Measurements from ENCODE around the gene C21orf58.

C21orf58 gene

DNA sequence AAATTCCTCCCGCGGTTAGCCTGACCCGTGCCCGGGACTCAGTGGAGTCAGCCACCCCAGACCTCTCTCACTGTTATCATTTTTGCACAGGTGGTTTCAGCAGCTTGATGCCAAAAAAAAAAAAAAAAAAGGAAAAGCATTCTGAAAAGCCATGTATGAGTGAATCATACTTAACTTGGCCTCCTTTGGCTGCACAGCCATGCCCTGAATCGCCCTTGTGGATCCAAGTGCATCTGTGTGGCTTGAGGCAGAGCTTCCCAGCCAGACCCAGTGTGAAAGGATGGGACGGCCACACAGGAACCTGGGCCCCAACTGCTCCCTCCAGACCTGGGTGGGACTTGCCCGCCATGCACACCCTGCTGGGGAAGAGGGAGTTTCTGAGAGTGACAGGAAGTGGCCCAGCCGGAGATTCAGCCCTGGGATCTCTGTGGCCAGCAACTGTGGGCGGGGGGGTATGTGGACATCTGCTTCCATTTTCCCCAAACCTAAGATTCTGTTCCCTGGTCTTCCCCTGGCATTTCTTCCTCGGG is 29.0 kb downstream of the C21orf58 start:
- no peak for FAIRE-seq

DNA sequence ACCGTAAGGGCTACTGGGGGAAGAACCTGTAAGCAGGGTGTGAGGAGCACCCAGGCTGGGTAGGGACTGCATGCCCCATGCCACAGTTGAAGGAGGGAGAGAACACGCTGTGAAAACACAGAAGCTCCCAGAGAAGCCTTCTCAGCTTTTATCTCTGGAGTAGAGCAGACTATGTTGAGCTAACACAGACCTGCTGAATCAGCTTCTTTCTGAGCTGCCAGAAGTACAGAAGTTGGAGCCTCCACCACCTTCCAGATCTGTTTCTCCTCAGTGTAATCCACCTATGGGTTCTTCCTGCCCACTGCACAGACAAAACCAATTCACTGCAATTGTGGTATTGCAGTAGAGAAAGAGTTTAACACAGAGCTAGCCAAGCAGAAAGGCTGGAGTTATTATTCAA is 32.1 kb downstream of the C21orf58 start:
- no peak for FAIRE-seq

DNA sequence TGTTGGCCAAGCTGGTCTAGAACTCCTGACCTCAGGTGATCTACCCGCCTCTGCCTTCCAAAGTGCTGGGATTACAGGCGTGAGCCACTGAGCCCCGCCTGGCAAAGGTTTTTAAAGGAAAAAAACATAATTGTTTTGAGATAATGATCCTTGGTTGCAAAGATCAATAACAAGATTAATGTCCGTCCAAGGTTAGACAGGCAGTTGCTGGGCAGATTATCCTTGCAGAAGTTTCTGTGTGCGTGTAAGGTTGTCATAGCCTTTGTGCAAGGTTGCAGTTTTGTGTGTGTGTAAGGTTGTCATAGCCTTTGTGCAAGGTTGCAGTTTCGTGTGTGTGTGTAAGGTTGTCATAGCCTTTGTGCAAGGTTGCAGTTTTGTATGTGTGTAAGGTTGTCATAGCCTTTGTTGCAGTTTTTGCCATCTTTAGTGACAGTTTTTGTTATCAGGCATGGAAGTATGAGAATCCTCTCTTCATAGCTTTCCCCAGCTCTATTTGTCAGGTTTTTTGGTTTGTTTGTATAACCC is 34.0 kb downstream of the C21orf58 start:
- no peak for FAIRE-seq

DNA sequence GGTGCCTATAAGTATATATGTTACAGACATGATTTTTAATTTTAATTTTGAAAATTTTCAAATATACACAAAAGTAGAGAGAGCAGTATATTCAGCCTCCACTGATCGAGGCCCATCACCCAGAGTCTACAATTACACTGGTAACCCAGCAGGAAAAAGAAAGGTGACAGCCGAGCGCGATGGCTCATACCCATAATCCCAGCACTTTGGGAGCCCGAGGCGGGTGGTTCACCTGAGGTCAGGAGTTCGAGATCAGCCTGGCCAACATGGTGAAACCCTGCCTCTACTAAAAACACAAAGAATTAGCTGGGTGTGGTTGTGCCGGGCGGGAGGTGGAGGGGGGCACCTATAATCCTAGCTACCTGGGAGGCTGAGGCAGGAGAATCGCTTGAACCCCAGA is 36.1 kb downstream of the C21orf58 start:
- no peak for FAIRE-seq

DNA sequence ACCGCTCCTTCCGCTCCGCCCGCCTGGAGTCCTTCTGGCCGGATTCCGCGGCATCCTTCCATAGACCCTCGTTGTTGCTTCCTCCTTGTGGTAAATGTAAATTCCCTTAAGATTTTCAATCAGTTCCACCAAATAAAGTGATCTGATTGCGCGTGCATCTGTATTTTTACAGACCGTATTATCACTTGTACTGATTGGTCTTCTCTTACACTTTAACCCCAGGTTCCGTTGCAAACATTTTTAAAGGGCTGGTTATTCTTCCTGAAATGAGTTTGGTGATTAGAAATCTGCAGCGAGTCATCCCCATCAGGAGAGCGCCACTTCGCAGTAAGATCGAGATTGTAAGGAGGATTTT is 37.0 kb downstream of the C21orf58 start:
- no peak for FAIRE-seq

DNA sequence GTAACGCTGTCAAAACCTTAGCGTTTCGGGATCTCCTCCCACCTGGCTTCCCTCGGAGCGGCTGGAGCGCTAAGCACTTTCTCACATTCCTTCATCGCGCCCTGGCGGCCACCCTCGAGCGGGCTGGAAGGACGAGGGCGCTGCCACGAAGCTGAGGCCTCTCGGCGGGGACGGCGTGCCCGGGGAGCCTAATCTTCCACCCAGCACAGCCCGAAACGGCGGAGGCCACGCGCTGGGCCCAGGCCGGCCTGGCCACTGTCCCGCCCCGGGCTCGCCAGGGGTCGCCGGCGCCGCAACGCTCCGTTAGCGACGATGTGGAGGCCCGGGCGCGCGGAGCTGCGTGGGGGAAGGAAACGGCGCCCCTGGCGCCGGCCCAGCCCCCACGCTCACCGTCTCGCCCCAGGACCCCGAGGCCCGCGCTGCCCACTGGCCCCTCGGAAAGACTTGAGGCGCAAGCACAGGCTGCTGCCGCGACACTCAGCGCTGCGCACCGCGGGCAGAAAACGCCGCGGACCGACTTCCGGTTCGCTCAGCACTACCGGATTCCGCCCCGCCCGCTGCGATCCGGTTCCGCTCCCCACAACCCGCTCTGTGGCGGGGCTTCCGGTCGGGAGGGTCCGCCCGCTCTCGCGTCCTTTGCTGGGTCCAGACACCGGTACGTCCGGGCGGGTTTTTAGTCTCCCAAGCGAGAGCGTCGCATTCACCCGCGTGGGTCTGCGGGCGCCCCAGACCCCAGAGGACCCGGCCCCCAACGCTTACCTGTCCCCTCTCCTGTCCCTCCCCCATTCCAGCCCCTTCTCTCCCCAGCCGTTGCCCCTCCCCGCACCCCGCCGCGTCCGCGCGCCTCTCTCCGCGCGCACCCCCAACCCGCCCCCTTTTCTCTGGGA is 37.7 kb downstream of the C21orf58 start, which contains the start of gene YBEY:
YBEY (plus strand) TSS at position 582 of the 887 bp plus-strand sequence. CDS start 572 bp downstream, outside the sequence.
- no peak for FAIRE-seq

DNA sequence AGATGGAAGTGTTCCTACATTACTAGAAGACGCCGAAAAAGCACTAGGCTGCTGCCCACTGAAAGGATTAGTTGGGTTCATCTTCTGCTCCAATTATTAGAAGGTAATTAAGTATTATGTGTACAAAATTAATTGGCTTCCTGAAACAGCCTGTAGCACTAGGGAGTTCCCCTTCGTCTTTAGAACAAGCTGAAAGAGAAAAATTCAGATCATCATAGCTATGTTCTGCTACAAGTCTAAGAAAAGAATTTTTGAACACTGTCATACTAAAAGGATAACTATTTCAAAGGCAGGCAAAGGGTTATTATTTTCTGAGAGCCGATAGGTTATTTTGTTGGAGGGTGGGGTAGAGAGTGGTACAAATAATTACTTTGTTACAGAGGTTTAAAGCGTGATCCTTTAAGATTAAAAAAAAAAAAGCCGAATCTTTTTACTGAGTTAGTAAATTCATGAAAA is 38.4 kb downstream of the C21orf58 start, which contains the start of gene MCM3AP:
MCM3AP (minus strand) TSS at position 406 of the 456 bp plus-strand sequence; CDS start at position 81, 325 bp downstream.
- FAIRE-seq = no peak

DNA sequence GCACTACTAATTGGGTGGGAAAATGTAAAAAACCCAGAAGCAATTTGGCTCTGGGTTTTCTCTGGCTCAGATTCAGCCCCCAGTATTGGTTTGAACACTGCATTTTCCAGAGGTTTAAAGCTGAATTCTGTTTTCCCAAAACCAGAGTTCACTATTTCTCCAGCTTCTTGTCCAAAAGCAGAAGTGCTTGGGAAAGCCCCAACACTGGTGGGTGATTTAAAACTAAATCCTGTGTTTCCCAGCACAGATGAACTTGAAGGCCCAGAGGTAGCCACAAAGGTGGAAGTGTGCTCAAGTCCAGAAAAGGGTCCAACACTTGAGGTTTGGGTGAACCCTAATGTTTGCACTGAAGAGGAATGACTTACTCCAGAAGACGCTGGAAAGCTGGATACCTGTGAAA is 38.9 kb downstream of the C21orf58 start:
- no peak for FAIRE-seq

DNA sequence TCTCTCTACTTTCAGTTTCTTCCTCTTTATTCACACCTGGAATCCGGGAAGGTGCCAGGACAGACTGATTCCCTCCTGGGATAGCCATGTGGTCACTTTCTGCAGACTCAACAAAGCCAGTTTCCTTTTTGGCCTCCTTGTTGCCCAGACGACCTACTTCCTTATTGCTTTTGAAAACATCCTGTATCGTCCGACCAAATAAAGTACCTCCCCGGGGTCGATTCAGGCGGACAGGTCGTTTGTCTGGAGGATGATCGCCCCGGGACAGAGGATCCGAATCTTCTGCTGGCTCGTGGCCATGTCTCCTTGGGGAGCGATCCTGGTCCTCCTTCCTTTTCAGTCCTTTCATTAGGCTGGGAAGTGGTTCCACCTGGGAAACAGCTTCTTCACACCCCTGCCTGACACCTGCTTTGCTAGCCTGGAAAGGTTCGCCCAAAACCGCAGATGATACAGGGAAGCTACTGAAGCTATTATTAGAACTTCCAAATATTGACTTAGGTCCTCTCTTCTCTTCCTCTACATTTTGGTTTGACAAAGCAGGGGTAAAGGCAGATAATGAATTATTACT is 39.5 kb downstream of the C21orf58 start:
- FAIRE-seq = no peak

- no peak for FAIRE-seq
Observed at GRCh38 chr21:46274797-46275390, 48.8 kb downstream of the C21orf58 start.

DNA sequence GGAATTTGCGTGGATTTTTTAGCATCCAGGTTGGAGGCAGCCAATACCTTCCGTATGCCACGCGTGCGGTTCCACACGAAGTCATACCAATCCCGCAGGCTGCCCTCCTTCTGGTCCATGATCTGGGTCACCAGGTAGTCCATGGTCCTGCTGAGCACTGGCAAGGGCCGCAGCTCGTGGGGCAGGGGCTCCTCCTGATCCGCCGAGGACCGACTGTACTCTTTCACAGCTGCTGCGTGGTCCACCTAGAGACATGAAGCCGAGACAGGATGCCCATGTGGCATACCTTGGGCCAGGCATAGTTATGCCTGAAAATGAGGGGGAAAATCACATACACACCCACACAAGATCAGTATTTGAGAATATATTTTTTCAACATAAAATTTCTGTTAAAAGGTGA is 50.3 kb downstream of the C21orf58 start:
- FAIRE-seq = no peak

GRCh38 chr21:46269466-46269865 is 54.2 kb downstream of the C21orf58 start:
- FAIRE-seq = no peak

- FAIRE-seq = no peak
Observed at GRCh38 chr21:46268371-46268770, 55.3 kb downstream of the C21orf58 start.

GRCh38 chr21:46266946-46267345 is 56.7 kb downstream of the C21orf58 start:
- FAIRE-seq = no peak

GRCh38 chr21:46265736-46266525 is 57.7 kb downstream of the C21orf58 start:
- no peak for FAIRE-seq

DNA sequence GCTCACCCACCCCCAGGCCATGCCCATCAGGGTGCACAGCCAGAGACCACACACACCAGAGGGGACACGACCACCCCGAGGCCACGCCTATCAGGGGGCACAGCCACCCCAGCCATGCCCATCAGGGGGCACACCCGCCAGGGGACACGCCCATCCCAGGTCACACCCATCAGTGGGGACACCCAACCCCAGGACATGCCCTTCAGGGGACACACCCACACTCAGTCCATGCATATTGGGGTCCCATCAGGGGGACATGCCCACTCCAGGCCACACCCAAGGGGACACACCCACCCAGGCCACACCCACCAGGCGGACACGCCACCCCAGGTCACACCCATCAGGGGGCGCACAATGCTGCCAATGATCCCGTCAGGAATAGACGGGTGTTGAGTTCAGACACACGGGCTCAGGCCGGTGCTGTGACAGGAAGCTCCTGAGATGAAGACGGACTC is 59.0 kb downstream of the C21orf58 start:
- no peak for FAIRE-seq

- no peak for FAIRE-seq
Observed at GRCh38 chr21:46264046-46264689, 59.5 kb downstream of the C21orf58 start.

DNA sequence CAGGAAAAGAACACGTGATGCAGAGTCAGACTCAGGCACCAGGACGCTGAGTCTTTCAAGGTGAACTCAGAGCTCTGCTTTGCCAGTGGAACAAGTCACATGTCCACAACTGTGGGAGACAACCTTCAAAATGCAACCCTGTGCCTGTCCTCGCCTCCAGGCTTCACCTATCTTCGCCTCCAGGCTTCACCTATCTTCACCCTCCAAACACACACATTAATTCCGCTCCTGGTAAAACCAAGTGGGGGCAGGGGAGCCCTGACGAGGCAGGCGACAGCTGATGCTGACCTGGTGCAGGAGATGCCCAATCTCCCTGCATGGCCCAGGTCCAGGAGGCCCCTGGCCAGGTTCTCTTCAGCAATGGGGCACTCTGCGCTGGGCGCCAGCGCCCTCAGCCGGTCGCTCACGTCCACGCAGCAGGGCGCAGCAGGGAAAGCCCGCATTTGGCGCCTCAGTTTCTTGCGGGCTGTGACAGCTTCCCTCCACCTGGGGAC is 67.1 kb downstream of the C21orf58 start:
- FAIRE-seq = no peak

- FAIRE-seq = no peak
Observed at GRCh38 chr21:46255758-46256337, 67.8 kb downstream of the C21orf58 start.

DNA sequence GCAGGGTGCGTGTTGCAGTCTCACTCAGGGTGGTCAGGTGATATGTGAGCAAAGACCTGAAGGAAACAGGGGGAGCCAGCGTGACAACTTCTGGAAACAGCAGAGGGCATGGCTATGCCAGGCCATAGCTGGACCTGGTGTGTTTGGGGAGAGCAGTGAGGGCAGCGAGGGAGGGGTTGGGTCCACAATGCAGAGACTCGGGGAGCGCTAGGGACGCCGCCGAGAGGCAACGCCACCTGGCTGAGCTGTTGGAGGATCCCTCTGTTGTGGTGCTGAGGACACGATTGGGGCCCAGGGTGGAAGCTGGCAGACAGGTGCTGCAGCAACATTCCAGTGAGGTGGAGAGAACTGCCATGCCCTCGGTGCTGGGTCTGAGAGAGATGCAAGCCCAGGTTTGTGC is 68.5 kb downstream of the C21orf58 start:
- FAIRE-seq = no peak

All from G401.6 (cell line).